K562 (cell line): ENCODE results near the gene MBNL2. TPM values are rescaled to one million over a fixed set of nuclear protein-coding genes. Genes with fewer than 3 reads are reported as not detected.

Experiments
- ARID1B ChIP-seq: fragments of 450-650 bp; IDR thresholded peaks from 2 replicates; pipeline ENCODE4 v1.6.1; 2016; ENCODE audit warnings: antibody characterized with exemption, mild to moderate bottlenecking, inconsistent platforms
- CBFA2T2 ChIP-seq: fragments of 450-650 bp; conservative IDR thresholded peaks from 2 replicates; pipeline ENCODE4 v1.6.1; 2017; ENCODE audit warnings: mild to moderate bottlenecking
- CGGBP1 ChIP-seq: fragments of 250-450 bp; sonication (Bioruptor Pico); IDR thresholded peaks from 2 replicates; pipeline ENCODE4 v1.9.0; 2021; ENCODE audit warnings: mild to moderate bottlenecking
- DIDO1 ChIP-seq: fragments of 450-650 bp; IDR thresholded peaks from 2 replicates; pipeline ENCODE4 v1.6.1; 2016; ENCODE audit warnings: low read depth, missing biosample characterization, missing genetic modification characterization
- E2F6 ChIP-seq, 2 experiments: IDR thresholded peaks; 2 replicates each; pipeline ENCODE4 v1.6.1; 2011; ENCODE audit warnings: borderline replicate concordance in 1 of 2, control low read depth in 1 of 2, low read depth in 1 of 2, low read length in 1 of 2, mild to moderate bottlenecking in 1 of 2, mixed read lengths in 1 of 2, moderate library complexity in 1 of 2; ENCODE audit not compliant: insufficient read depth in 1 of 2, insufficient read length in 1 of 2, poor library complexity in 1 of 2, severe bottlenecking in 1 of 2; ENCODE audit errors: extremely low read depth in 1 of 2
- GATA2 ChIP-seq: sonication (generic); formaldehyde crosslinking; IDR thresholded peaks from 2 replicates; pipeline ENCODE4 v1.4.0; 2020; ENCODE audit warnings: mild to moderate bottlenecking, missing genetic modification reagents
- MAFK ChIP-seq: IDR thresholded peaks from 2 replicates; pipeline ENCODE4 v1.6.1; 2011; ENCODE audit warnings: low read length, improper control_type of control experiment
- MTA1 ChIP-seq: fragments of 450-650 bp; IDR thresholded peaks from 2 replicates; pipeline ENCODE4 v1.6.1; 2017; ENCODE audit warnings: borderline replicate concordance
- NR2C2 ChIP-seq, 2 experiments: fragments of 200-800 bp in 1 of 2; sonication (Bioruptor generic) in 1 of 2; sonication (generic) in 1 of 2; formaldehyde crosslinking in 1 of 2; IDR thresholded peaks; 2 replicates each; pipeline versions ENCODE4 v1.6.1 to v1.8.0; 2016 to 2022; ENCODE audit warnings: mild to moderate bottlenecking in 1 of 2, missing compliant biosample characterization in 1 of 2, missing genetic modification characterization in 1 of 2, missing genetic modification reagents in 1 of 2
- PHB2 ChIP-seq: fragments of 450-650 bp; IDR thresholded peaks from 2 replicates; pipeline ENCODE4 v1.6.1; 2017; ENCODE audit warnings: low read depth
- PRPF4 ChIP-seq: fragments of 200-400 bp; formaldehyde crosslinking; IDR thresholded peaks from one replicate; pipeline ENCODE4 v1.6.1; 2017; ENCODE audit warnings: low read length, low read depth, mild to moderate bottlenecking; ENCODE audit not compliant: insufficient read depth, poor library complexity, severe bottlenecking
- RBM34 ChIP-seq: fragments of 200-400 bp; formaldehyde crosslinking; IDR thresholded peaks from 2 replicates; pipeline ENCODE4 v1.6.1; 2018; ENCODE audit warnings: low read length, borderline replicate concordance; ENCODE audit not compliant: insufficient read depth
- RBM39 ChIP-seq: fragments of 200-400 bp; formaldehyde crosslinking; optimal IDR thresholded peaks from 2 replicates; pipeline ENCODE3; 2018; ENCODE audit warnings: low read depth, low read length
- SIN3A ChIP-seq, 2 experiments: fragments of 150-350 bp in 1 of 2; IDR thresholded peaks; 2 replicates each; pipeline ENCODE4 v1.6.1; 2011 to 2016; ENCODE audit warnings: borderline replicate concordance in 2 of 2, low read depth in 2 of 2, low read length in 2 of 2, mild to moderate bottlenecking in 2 of 2, moderate library complexity in 2 of 2; ENCODE audit not compliant: control insufficient read depth in 1 of 2
- SMAD2 ChIP-seq: fragments of 150-350 bp; IDR thresholded peaks from 2 replicates; pipeline ENCODE4 v1.6.1; 2014; ENCODE audit warnings: low read depth, mild to moderate bottlenecking, low read length
- SRSF3 ChIP-seq: fragments of 200-400 bp; formaldehyde crosslinking; IDR thresholded peaks from 2 replicates; pipeline ENCODE4 v1.6.1; 2016; ENCODE audit warnings: mild to moderate bottlenecking, low read length, moderate library complexity; ENCODE audit not compliant: insufficient read depth
- TAF15 ChIP-seq: fragments of 200-400 bp; formaldehyde crosslinking; IDR thresholded peaks from 2 replicates; pipeline ENCODE4 v1.6.1; 2017; ENCODE audit warnings: mild to moderate bottlenecking, low read depth, low read length, moderate library complexity
- YBX1 ChIP-seq: fragments of 450-650 bp; IDR thresholded peaks from 2 replicates; pipeline ENCODE4 v1.7.1; 2016; ENCODE audit warnings: mild to moderate bottlenecking
- ZNF766 ChIP-seq: fragments of 200-800 bp; sonication (Bioruptor generic); conservative IDR thresholded peaks from 2 replicates; pipeline ENCODE4 v1.6.1; 2016; ENCODE audit warnings: missing genetic modification characterization, missing compliant biosample characterization
- polyA plus RNA-seq, 8 experiments: library from polyadenylated mRNA; depleted of rRNA in 4 of 8; stranded (reverse) in 5 of 8; unstranded in 3 of 8; fragments of >200 nt; fragmentation: Nextera tagmentation in 2 of 8; fragmentation: Illumina TruSeq in 1 of 8; extraction: Ambion mirVana in 2 of 8; extraction: Trizol in 1 of 8; gene quantifications; 2 replicates each; pipeline versions ENCODE4 v1.2.1 to v1.2.3, GENCODE V29; 2011 to 2014; ENCODE audit warnings: inconsistent platforms in 1 of 8, missing spikeins in 1 of 8
- total RNA-seq, 7 experiments: library from RNA; depleted of rRNA in 6 of 7; stranded (reverse); fragments of >200 nt in 6 of 7; fragmentation: Illumina TruSeq in 2 of 7; extraction: Trizol in 2 of 7; gene quantifications; 2 replicates each; pipeline versions ENCODE4 v1.2.1 to v1.2.3, GENCODE V29; 2011 to 2021; ENCODE audit warnings: low replicate concordance in 1 of 7
- TF ChIP-seq, protein P1 (sequence below): fragments of 450-650 bp; IDR thresholded peaks from 2 replicates; pipeline ENCODE4 v1.6.1; 2016; ENCODE audit warnings: low read depth, mild to moderate bottlenecking, moderate library complexity
- TF ChIP-seq, protein P2 (sequence below): IDR thresholded peaks from 2 replicates; pipeline ENCODE4 v1.6.1; 2016; ENCODE audit warnings: missing genetic modification characterization, missing compliant biosample characterization
- TF ChIP-seq, protein P3 (sequence below): fragments of 450-650 bp; formaldehyde crosslinking; IDR thresholded peaks from 2 replicates; pipeline ENCODE4 v1.4.0; 2020; ENCODE audit warnings: mild to moderate bottlenecking
- TF ChIP-seq, protein P4 (sequence below): fragments of 450-650 bp; formaldehyde crosslinking; IDR thresholded peaks from 2 replicates; pipeline ENCODE4 v1.4.0; 2020; ENCODE audit warnings: mild to moderate bottlenecking, moderate library complexity

Gene MBNL2
- total and polyA plus RNA-seq, 9 of the 15 experiments (the other 6 are each of a cell fraction or from before 2014, with no cell fraction given), result 7.0 to 24.8 (median 13.8) TPM

GRCh38 chr13:97256343-97256783 lies 34.2 kb downstream of the MBNL2 start (continued):
- TF ChIP-seq ZNF766 (CRISPR knock-in tag), result no peak
- no peak for TF ChIP-seq TAF15
- TF ChIP-seq PHB2, result no peak
- TF ChIP-seq RBM34, result no peak
- no peak for TF ChIP-seq NR2C2 (CRISPR knock-in tag; IDR thresholded peaks at IDR 0.05)
- no peak for TF ChIP-seq NR2C2 (tag; IDR thresholded peaks at IDR 0.05)
- no peak for TF ChIP-seq DIDO1 (tag)
- TF ChIP-seq SRSF3, result no peak
- TF ChIP-seq RBM39, result no peak
- peak; percentile 57 for TF ChIP-seq CBFA2T2
- TF ChIP-seq SIN3A (IDR thresholded peaks at IDR 0.05; ENCODE audit: borderline replicate concordance in 2 of 2, control insufficient read depth in 1 of 2, low read depth in 2 of 2, low read length in 2 of 2), result no peak
- TF ChIP-seq GATA2 (CRISPR knock-in tag), result no peak
- TF ChIP-seq, protein P1, sequence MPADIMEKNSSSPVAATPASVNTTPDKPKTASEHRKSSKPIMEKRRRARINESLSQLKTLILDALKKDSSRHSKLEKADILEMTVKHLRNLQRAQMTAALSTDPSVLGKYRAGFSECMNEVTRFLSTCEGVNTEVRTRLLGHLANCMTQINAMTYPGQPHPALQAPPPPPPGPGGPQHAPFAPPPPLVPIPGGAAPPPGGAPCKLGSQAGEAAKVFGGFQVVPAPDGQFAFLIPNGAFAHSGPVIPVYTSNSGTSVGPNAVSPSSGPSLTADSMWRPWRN, result no peak
- TF ChIP-seq, protein P2, sequence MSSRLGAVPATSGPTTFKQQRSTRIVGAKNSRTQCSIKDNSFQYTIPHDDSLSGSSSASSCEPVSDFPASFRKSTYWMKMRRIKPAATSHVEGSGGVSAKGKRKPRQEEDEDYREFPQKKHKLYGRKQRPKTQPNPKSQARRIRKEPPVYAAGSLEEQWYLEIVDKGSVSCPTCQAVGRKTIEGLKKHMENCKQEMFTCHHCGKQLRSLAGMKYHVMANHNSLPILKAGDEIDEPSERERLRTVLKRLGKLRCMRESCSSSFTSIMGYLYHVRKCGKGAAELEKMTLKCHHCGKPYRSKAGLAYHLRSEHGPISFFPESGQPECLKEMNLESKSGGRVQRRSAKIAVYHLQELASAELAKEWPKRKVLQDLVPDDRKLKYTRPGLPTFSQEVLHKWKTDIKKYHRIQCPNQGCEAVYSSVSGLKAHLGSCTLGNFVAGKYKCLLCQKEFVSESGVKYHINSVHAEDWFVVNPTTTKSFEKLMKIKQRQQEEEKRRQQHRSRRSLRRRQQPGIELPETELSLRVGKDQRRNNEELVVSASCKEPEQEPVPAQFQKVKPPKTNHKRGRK (tag), result no peak
- TF ChIP-seq PRPF4, result no peak
- TF ChIP-seq YBX1, result no peak
- peak; percentile 36; the same call in 1 of the 2 replicates for TF ChIP-seq MTA1
- TF ChIP-seq SMAD2, result no peak
- TF ChIP-seq, protein P3, sequence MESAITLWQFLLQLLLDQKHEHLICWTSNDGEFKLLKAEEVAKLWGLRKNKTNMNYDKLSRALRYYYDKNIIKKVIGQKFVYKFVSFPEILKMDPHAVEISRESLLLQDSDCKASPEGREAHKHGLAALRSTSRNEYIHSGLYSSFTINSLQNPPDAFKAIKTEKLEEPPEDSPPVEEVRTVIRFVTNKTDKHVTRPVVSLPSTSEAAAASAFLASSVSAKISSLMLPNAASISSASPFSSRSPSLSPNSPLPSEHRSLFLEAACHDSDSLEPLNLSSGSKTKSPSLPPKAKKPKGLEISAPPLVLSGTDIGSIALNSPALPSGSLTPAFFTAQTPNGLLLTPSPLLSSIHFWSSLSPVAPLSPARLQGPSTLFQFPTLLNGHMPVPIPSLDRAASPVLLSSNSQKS (CRISPR knock-in tag), result no peak
- TF ChIP-seq ARID1B, result peak; percentile 87
- no peak for TF ChIP-seq E2F6 (IDR thresholded peaks at IDR 0.05; ENCODE audit: borderline replicate concordance in 1 of 2, extremely low read depth in 1 of 2, insufficient read depth in 1 of 2, insufficient read length in 1 of 2, low read depth in 1 of 2, low read length in 1 of 2, poor library complexity in 1 of 2, severe bottlenecking in 1 of 2)
- no peak for TF ChIP-seq CGGBP1 (CRISPR knock-in tag)
- TF ChIP-seq MAFK, result no peak
- TF ChIP-seq, protein P4, sequence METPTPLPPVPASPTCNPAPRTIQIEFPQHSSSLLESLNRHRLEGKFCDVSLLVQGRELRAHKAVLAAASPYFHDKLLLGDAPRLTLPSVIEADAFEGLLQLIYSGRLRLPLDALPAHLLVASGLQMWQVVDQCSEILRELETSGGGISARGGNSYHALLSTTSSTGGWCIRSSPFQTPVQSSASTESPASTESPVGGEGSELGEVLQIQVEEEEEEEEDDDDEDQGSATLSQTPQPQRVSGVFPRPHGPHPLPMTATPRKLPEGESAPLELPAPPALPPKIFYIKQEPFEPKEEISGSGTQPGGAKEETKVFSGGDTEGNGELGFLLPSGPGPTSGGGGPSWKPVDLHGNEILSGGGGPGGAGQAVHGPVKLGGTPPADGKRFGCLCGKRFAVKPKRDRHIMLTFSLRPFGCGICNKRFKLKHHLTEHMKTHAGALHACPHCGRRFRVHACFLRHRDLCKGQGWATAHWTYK, result no peak
